ENCODE measurements around the gene NUMBL. TPM values are rescaled to one million over a fixed set of nuclear protein-coding genes. Genes with fewer than 3 reads are reported as not detected.

NUMBL gene
- total RNA-seq, 4 donors from 2014 or later, result 20.5 to 38.2 (median 29.3) TPM

DNA sequence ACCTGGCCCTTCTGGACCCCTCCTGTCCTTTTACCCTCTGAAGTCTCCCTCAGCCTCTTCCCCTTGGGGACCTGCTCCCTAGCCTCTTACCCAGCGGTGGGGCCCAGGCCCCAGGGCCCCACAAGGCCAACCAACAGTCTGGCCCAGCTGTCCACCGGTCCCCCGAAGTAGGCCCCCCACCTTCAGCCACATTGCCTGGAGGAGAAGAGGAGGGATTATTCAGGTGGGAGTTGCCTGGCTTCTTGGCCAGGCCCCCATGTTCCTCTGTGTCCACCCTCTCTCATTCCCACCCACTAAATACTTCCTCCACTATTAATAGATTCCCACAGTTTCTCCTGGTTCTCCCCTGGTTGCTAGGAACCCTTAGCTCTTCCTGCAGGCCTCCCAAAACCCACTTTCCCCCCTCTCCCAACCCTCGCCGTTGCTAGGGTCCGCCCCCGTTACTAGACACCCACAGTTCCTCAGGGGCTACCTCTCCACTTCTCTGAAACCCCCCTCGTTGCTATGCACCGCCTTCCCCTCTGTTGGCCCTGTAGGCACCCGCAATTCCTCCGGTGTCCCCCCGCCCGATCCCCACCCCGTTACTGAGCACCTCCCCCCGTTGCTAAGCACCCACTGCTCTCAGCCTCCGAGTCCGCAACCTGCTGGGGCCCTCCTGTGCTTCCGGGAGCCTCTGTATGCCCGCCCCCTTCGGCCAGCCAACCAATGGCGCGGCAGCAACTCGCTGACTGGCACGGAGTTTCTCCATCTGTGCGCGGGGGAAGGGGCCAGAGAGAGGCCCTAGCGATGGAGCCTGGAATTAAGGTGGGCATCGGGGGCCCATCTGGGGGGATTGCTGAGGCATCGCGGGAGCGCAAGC lies 24.2 kb upstream of the NUMBL start:
- peak; percentile 97 for DNase-seq (ENCODE audit: low spot score in 2 of 2)
- WGBS, result 3% methylated on average over 19 of the region's 31 CpGs
- Histone ChIP-seq H3K4me1 (peaks cover 23% of the 10 kb centered on the region), H3K27ac (peak overlapping the region; percentile 97), H3K4me3 (peak overlapping the region; percentile 90), H3K27me3 (no peaks in the 10 kb centered on the region), H3K36me3 (peaks cover 21% of the 10 kb centered on the region), H3K9me3 (no peaks in the 10 kb centered on the region)
- no peak for TF ChIP-seq POLR2AphosphoS5 (IDR thresholded peaks at IDR 0.05)
- no peak for TF ChIP-seq EP300 (IDR thresholded peaks at IDR 0.05)
- no peak for TF ChIP-seq POLR2A (IDR thresholded peaks at IDR 0.05)
- TF ChIP-seq, protein P1, sequence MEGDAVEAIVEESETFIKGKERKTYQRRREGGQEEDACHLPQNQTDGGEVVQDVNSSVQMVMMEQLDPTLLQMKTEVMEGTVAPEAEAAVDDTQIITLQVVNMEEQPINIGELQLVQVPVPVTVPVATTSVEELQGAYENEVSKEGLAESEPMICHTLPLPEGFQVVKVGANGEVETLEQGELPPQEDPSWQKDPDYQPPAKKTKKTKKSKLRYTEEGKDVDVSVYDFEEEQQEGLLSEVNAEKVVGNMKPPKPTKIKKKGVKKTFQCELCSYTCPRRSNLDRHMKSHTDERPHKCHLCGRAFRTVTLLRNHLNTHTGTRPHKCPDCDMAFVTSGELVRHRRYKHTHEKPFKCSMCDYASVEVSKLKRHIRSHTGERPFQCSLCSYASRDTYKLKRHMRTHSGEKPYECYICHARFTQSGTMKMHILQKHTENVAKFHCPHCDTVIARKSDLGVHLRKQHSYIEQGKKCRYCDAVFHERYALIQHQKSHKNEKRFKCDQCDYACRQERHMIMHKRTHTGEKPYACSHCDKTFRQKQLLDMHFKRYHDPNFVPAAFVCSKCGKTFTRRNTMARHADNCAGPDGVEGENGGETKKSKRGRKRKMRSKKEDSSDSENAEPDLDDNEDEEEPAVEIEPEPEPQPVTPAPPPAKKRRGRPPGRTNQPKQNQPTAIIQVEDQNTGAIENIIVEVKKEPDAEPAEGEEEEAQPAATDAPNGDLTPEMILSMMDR (IDR thresholded peaks at IDR 0.05), result no peak

DNA sequence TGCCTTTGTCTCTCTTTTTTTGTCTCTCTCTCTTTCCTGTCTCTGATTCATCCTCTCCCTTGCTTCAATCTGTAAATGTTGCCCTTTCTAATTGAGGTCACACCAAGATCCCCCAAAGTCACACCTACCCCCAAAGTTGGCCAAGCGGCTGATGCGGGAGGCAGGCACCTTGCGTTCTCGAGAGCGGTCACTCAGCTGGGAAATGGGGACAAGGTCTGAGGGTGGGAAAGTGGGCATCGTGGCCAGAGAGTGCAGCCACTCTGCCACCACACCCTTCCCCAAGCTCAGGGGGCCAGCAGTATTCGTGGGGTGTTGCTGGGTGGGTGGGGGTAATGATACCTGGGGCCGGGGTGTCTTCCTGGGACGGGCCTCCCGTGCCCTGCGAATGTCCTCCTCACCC lies 23.5 kb upstream of the NUMBL start:
- DNase-seq (ENCODE audit: low spot score in 2 of 2), result no peak
- peak overlapping the region; percentile 97 for H3K27ac ChIP-seq
- H3K27me3 ChIP-seq, result no peaks in the 10 kb centered on the region
- H3K4me3 ChIP-seq, result peak overlapping the region; percentile 90
- peaks cover 28% of the 10 kb centered on the region for H3K36me3 ChIP-seq
- TF ChIP-seq EP300 (IDR thresholded peaks at IDR 0.05) (no peak), POLR2A (IDR thresholded peaks at IDR 0.05) (no peak), POLR2AphosphoS5 (IDR thresholded peaks at IDR 0.05) (no peak)
- TF ChIP-seq, protein P1 (IDR thresholded peaks at IDR 0.05), result no peak
- 80% methylated on average over 9 of the region's 11 CpGs for WGBS
- no peaks in the 10 kb centered on the region for H3K9me3 ChIP-seq
- H3K4me1 ChIP-seq, result peaks cover 20% of the 10 kb centered on the region

DNA sequence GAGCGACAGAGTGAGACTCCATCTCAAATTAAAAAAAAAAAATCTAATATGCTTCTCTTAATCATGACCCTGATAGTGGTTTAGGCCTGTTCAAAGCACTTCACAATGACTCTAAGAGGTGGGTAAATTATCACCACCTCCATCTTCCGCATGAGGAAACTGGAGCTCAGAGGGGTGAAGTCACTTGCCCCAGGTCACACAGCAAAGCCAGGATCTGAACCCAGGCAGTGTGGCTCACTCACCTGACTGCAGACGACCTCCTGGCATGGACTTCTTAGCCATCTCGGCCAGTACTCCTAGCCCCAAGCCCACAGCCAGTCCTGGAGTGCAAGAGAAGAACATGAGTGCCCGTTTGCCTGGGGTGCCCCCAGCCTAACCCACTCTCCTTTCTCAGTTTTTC lies 19.4 kb upstream of the NUMBL start:
- H3K36me3 ChIP-seq, result peaks cover 57% of the 10 kb centered on the region
- no peak for TF ChIP-seq POLR2A (IDR thresholded peaks at IDR 0.05)
- no peak overlapping the region for H3K4me3 ChIP-seq
- no peak overlapping the region for H3K27ac ChIP-seq
- WGBS, result 93% methylated on average over 5 of the region's 5 CpGs
- H3K27me3 ChIP-seq, result no peaks in the 10 kb centered on the region
- H3K4me1 ChIP-seq, result peaks cover 11% of the 10 kb centered on the region
- no peak for DNase-seq (ENCODE audit: low spot score in 2 of 2)
- no peaks in the 10 kb centered on the region for H3K9me3 ChIP-seq

DNA sequence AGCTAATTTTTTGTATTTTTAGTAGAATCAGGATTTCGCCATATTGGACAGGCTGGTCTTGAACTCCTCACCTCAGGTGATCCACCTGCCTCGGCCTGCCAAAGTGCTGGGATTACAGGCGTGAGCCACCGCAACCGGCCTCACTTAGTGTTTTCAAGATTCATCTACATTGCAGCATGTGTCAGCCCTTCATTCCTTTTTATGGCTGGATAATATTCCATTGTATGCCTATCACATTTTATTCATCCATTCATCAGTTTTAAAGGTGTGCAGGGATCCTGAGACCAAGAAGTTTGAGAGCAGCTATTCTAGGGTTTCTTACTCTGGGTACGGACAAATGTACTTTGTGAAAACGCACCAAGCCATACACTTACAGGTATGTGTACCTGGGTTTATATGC lies 17.2 kb upstream of the NUMBL start:
- H3K4me3 ChIP-seq, result no peak overlapping the region
- peaks cover 76% of the 10 kb centered on the region for H3K36me3 ChIP-seq
- no peaks in the 10 kb centered on the region for H3K4me1 ChIP-seq
- H3K9me3 ChIP-seq, result no peaks in the 10 kb centered on the region
- no peak for DNase-seq (ENCODE audit: low spot score in 2 of 2)
- no peak overlapping the region for H3K27ac ChIP-seq
- no peak for TF ChIP-seq POLR2AphosphoS5 (IDR thresholded peaks at IDR 0.05)
- no peaks in the 10 kb centered on the region for H3K27me3 ChIP-seq
- 97% methylated on average over 7 of the region's 7 CpGs for WGBS

DNA sequence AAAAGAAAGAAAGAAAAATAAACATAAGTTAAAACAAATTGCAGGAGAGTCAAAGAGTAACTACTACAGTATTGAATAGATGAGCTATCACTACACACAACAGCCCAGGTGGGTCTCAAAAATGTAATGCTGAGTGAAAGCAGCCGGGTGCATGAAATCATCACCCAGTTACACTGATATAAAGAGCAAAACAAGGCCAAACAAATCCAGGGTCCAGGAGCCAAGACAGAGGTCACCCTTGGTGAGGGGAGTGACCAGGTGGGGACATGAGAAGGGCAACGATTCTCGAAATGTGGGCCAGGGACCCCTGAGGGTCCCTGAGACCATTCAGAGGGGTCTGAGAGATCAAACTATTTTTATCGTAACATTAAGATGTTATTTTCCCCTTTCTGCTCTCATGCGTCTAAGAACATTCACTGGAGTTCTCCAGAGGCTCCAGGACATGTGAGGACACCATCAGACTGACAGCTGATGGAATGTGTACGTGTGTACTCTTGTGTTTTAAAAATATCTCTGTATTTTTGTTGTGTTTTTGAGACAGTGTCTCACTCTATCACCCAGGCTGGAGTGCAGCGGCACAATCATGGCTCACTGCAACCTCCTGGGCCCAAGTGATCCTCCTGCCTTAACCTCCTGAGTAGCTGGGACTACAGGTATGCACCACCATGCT lies 15.6 kb upstream of the NUMBL start:
- Histone ChIP-seq H3K4me1 (no peaks in the 10 kb centered on the region), H3K4me3 (no peak overlapping the region), H3K27ac (no peak overlapping the region), H3K36me3 (peaks cover 85% of the 10 kb centered on the region), H3K9me3 (no peaks in the 10 kb centered on the region), H3K27me3 (no peaks in the 10 kb centered on the region)
- no peak for DNase-seq (ENCODE audit: low spot score in 2 of 2)
- TF ChIP-seq POLR2AphosphoS5 (IDR thresholded peaks at IDR 0.05) (no peak), EP300 (IDR thresholded peaks at IDR 0.05) (no peak), POLR2A (IDR thresholded peaks at IDR 0.05) (no peak)
- TF ChIP-seq, protein P1 (IDR thresholded peaks at IDR 0.05), result no peak
- WGBS, result 95% methylated on average over 7 of the region's 7 CpGs

DNA sequence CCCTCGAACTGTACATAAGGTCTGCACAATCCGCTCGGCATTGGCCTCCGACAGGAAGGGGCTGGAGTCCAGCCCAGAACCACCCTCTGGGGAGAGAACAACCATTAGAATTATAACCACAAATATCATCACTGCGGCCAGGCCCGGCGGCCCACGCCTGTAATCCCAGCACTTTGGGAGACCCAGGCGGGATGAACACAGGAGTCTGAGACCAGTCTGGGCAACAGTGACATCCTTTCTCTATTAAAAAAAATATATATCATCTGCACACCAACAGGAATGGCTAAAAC lies 14.9 kb upstream of the NUMBL start:
- DNase-seq (ENCODE audit: low spot score in 2 of 2), result no peak
- H3K4me1 ChIP-seq, result no peaks in the 10 kb centered on the region
- TF ChIP-seq POLR2AphosphoS5 (IDR thresholded peaks at IDR 0.05), result no peak
- no peak for TF ChIP-seq EP300 (IDR thresholded peaks at IDR 0.05)
- TF ChIP-seq POLR2A (IDR thresholded peaks at IDR 0.05), result no peak
- TF ChIP-seq, protein P1 (IDR thresholded peaks at IDR 0.05), result no peak
- no peak overlapping the region for H3K4me3 ChIP-seq
- 79% methylated on average over 9 of the region's 9 CpGs for WGBS
- H3K9me3 ChIP-seq, result no peaks in the 10 kb centered on the region
- H3K27me3 ChIP-seq, result no peaks in the 10 kb centered on the region
- peaks cover 85% of the 10 kb centered on the region for H3K36me3 ChIP-seq
- no peak overlapping the region for H3K27ac ChIP-seq

Measured in suprapubic skin (tissue), 4 donors.